A204.1 (cell line): ENCODE measurements around the gene SLC47A2.

Experiments used
- FAIRE-seq: peaks from 2 replicates; lab custom pipeline; 2012; peaks lifted over from hg19 to GRCh38; lab: Jason Lieb, UNC

SLC47A2 gene

DNA sequence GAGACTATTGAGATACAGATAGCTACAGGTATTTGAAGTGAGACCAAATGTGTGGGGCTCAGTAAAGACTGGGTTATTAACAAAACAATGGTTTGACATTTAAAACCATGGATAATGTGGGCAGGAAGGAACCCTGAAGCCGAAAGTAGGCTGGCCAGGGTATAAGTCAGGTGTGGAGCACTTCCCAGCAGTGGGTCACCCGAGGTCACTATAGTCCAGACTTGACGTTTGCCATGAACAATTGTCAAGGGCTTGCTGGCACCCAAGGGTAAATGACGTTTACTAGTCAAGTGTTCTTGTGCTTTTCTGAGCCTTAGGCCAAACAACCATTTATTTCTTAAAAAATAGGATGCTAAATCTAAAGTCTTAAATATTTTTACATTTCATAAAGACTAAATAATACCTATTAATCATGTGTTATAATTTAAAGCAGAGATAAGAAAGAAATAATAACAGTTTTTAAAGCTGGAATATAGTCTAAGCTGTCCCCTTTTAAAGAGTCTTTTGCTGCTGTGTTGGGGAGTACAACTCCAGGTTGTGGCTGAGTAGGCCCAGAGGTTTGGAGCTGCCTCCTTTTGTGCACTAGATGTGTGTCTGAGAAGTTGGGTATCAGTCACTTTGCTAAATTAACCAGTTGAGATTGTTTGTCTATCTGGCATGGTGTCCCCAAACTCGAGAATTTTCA lies 52.1 kb downstream of the SLC47A2 start:
- no peak for FAIRE-seq

DNA sequence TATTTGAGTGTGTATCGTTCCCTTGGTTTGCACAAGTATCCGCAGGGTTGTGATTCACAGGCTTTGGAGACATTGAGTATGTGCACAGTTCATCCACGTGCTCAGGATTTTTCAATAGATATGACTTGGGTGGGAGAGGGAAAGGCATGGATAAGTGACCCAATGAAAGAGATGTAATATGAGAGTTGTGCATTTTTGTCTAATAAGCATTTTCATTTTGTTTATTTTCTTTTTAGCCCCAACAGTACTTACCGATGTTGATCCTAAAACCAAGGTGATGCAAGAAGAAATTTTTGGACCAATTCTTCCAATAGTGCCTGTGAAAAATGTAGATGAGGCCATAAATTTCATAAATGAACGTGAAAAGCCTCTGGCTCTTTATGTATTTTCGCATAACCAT lies 53.3 kb downstream of the SLC47A2 start:
- no peak for FAIRE-seq

- no peak for FAIRE-seq
Observed at GRCh38 chr17:19661121-19661520, 55.3 kb downstream of the SLC47A2 start.

- no peak for FAIRE-seq
Observed at GRCh38 chr17:19660219-19660870, 56.0 kb downstream of the SLC47A2 start.

- no peak for FAIRE-seq
Observed at GRCh38 chr17:19659366-19660177, 56.8 kb downstream of the SLC47A2 start.

DNA sequence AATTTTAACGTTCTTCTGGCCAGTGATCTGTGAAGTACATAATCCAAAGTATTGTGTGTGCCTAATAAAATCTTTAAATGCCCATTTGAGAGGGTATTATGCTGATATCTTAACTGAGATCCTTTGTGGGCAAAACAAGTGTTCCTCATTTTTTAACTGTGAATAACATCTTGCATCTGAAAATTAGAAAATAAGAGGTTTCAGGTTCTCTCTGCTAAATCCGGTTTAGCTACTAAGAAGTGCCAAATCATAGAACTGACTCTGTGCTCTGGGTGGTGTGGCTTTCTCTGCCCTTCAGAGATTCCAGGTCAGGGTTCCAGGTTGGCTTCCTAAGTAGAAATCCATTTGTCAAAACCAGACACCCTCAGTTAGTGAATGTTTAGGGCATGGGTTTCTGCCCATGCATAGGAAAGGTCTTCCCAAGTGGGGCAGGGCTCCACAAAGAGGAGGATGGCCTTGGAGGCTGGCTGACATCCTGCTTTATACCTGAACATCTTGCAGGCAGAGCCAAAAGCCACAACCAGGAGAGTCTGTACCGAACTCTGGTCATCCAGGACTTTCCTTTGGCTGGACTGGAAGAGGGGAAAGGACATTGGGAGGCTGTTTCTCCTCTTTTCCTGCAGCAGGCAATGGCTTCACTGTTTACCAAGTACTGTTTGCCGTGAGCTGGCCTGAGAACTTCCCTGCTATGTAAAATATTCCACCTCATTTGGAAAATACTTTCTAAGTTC lies 59.4 kb downstream of the SLC47A2 start:
- FAIRE-seq: no peak

DNA sequence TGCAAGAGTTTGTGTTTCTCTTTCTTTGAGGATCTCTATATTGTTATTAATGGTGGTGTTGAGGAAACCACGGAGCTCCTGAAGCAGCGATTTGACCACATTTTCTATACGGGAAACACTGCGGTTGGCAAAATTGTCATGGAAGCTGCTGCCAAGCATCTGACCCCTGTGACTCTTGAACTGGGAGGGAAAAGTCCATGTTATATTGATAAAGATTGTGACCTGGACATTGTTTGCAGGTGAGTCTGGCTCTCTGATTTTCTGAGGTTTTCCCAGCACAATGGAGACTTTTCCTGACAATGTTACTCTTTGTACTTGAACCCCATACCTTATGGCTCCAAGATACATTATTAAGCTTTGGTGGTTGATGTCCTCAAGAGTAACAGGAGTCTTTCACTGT lies 60.0 kb downstream of the SLC47A2 start:
- no peak for FAIRE-seq

DNA sequence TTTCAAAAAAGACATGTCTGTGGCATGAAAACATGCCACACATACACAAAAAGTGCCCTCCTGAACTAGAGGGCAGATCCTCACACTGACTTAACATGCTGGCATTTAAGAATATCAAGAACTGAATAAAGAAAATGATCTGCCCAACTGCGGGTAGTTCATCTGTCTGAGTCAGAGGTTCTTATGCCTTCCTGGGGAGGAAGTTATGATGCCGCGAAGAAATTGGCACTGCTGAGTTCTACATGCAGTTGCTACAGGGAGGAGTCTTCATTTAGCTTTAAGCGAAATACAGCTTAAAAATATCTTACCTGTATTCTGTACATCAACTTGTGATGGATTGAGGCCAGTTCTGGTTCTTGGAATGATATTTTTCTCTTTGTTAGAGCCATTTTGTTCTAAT lies 61.5 kb downstream of the SLC47A2 start:
- FAIRE-seq: no peak

DNA sequence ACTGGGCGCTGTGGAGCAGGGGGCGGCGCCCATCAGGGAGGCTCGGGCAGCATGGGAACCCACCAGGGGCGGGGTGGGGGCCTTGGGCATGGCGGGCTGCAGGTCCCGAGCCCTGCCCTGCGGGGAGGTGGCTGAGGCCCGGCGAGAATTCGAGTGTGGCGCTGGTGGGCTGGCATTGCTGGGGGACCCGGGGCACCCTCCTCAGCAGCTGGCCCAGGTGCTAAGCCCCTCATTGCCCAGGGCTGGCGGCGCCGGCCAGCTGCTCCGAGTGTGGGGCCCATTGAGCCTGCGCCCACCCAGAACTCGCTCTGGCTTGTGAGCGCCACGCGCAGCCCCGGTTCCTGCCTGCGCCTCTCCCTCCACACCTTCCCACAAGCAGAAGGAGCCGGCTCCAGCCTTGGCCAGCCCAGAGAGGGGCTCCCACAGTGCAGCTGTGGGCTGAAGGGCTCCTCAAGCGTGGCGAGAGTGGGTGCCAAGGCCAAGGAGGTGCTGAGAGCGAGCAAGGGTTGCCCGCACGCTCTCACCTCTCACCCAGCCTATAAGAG lies 62.0 kb downstream of the SLC47A2 start:
- no peak for FAIRE-seq

- no peak for FAIRE-seq
Observed at GRCh38 chr17:19652595-19652994, 63.8 kb downstream of the SLC47A2 start.

GRCh38 chr17:19651451-19652238 lies 64.7 kb downstream of the SLC47A2 start:
- no peak for FAIRE-seq

DNA sequence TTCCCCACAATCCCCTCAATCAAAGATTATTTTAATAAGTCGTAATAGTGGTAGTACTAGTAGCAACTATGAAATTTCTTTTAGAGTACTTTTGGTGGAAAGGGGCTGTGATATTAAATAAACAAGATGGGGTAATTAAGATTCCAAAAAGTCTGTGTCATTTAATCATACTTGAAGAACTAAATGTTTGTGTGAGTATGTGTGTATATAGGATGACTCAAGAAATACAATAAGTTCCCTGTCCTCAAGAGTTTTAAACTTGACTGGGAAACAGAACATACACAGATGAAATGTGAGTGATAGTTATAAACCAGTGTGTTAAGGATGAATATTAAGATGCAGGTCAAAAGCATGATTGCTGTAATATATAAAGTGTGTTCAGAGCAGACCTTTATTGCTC lies 65.6 kb downstream of the SLC47A2 start:
- no peak for FAIRE-seq

DNA sequence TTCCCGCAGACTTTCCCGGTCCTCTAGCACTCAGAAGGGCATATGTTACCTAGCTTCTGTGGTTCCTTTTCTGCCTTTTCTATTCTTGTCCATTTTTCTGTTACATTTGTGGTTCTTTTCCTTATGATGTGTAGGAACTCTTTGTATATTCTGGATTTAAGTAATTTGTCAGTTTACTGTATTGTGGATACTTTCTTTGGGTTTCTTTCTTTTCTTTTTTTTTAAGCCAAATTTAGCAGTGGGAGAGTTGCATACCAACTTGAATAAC lies 67.2 kb downstream of the SLC47A2 start:
- no peak for FAIRE-seq

DNA sequence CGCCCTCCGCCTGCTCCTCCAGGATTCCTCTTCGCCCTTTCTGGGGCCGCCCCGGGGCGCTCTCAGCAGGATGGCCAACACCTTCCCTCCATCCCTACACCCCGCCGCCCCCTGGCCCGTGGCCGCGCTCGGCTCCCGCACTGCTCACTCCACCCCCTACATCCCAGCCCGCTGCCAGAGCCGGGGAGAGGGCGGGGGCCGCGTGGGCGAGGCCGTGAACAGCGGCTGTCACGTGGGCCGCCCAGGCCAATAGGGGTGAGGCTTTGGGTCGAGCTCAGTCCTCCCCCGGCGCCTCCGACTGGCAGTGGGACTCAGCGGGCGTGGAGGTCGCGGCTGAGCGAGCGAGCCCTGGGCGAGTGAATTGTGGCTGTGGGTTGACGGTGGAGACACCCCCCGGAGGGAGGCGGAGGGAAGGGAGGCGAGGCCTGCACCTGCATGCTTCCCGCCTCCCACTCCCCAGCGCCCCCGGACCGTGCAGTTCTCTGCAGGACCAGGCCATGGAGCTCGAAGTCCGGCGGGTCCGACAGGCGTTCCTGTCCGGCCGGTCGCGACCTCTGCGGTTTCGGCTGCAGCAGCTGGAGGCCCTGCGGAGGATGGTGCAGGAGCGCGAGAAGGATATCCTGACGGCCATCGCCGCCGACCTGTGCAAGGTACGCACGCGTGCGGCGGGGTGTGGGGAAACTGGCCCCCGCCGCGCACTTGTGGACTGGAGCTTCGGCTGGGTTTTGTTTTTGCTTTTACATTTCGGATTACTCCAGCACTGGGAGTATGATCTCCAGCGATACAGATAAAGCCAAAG lies 67.7 kb downstream of the SLC47A2 start, which contains the start of gene ALDH3A2:
Gene ALDH3A2, plus strand, starts transcription at position 277 of the 799 bp plus-strand sequence. Its CDS starts 221 bp downstream, at position 498.
- no peak for FAIRE-seq

- FAIRE-seq: no peak
Observed at GRCh38 chr17:19647697-19648474, 68.5 kb downstream of the SLC47A2 start.

DNA sequence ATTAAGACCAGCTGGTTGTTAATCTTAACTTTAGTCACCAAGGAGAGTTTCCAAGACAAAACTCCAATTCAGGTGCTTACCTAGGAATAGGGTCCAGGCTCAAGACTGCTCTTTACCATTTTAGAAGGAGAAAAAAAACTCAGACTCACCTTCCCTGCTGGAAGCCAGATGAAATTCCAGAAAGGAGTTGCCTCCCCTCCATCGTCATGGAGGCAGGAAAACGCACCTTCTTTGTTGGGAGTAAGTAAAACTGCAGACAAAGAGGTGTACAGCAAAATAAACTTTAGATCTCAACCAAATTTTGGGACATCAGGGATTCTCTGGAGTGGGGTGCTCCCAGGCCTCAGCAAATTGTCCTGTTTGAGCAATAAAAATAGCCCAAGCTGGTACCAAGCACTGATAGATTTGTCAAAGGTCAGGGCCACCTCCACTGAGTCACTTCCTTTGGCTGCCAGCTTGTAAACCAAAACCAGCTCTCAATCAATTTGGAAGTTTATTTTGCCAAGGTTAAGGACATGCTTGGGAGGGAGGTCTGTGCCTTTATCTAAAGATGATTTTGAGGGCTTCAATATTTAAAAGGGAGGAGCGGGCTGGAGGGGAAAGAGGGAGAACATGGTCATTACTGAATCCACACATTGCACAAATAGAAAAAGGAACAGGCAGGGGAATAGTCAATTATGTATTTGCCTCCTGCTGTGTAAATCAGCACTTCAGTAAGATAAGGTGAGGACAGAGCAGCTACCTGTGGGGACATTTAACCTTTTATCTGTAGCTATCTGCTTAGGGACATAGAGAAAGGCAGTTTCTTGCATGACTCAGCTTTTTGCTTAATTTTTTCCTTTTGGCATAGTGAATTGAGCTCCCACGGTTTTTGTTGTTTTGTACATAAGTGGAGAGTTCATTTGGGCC lies 69.3 kb downstream of the SLC47A2 start:
- FAIRE-seq: no peak

DNA sequence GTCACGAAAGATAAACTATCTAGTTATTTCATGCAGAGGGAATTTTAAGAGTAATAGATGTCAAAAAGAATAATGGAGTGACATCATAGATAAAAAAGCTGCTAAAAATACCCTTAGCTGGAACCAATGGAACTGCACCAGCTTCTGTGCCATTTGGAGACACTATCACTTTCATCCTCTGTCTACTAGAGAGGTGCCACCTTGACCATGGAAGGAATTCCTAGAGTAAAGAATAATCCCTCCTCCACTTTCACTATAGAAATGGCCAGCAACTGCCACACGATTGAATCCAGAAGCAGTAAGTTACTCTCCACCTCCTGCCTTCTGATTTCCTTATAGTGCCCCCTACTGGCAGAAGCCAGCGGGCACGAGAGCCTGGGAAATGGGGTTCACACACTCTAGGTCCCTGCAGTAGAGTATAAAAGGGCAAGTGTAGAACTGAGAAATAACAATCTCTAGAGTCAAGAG lies 70.6 kb downstream of the SLC47A2 start:
- peak; percentile 34 for FAIRE-seq

- FAIRE-seq: no peak
Observed at GRCh38 chr17:19644493-19645210, 71.7 kb downstream of the SLC47A2 start.
